CD4-positive, alpha-beta T cell treated with Interleukin-2 at 100 ng/mL for 4 hours (primary cell): Measurements from ENCODE around the gene RNF186.
"Not testable (repeated sequence)": the region's sequence is repeated elsewhere in the genome, so short reads cannot be mapped to it uniquely, and the experiment has no call there.

Source experiments
- DNase-seq: peaks from one replicate; pipeline ENCODE4 v3.0.0-alpha.2; 2020; ENCODE audit warnings: low spot score

RNF186 gene

DNA sequence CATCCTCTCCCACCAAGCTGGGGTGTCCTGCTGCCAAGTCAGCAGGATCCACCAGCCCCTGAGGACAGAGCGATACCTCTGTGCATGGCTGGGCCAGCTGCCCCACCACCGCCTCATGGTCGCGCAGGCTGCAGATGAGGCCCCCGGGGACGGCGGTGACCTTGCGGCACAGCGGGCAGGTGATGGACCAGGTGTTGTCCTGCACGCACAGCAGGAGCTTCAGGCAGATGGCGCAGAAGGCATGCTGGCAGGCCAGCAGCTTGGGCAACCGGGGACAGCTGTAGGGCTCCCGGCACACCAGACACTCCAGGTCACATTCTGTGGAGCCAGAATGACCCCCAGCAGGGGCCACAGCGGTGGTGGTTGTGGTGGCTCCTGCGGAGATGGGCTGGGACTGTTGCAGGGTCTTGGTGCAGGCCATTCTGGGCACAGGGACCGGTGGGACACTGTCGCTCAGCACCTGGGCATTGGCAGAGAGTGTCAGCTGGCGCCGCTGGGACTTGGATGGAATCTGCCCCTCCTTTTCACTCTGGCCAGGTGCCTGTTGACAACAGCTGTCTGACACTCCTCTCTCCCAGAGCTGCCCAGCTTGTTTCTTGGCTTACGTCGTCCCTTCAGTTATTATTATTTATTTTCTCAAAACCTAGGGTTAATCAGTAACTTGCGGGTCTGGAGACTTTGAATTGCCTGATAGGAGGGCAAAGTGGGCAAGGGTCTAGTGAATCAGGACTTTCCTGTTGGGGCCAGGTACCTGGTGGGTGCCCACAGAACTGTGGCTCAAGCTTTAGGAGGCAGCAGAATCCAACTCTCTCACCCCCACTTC lies at the start of gene RNF186:
RNF186 (minus strand) TSS at position 603 of the 823 bp plus-strand sequence; CDS start at position 421, 182 bp downstream.
- DNase-seq, result no peak

GRCh38 chr1:19864570-19865160 lies 49.6 kb upstream of the RNF186 start:
- no peak for DNase-seq

DNA sequence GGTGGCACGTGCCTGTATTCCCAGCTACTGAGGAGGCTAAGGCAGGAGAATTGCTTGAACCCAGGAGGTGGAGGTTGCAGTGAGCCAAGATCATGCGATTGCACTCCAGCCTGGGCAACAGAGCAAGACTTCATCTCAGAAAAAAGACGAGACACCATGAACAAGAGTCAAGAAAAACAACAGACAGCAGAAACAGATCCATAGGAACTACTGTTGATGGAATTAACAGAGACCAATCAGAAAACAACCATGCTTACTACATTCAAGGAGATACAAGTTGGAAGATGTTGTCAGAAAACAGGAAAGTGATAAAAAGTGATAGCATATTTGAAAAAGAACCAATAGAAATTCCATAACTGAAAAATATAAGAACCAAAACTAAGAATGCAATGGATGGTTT lies 47.9 kb upstream of the RNF186 start:
- DNase-seq, result no peak

- DNase-seq, result no peak
These were observed 46.9 kb upstream of the RNF186 start for GRCh38 chr1:19861842-19862530.

DNA sequence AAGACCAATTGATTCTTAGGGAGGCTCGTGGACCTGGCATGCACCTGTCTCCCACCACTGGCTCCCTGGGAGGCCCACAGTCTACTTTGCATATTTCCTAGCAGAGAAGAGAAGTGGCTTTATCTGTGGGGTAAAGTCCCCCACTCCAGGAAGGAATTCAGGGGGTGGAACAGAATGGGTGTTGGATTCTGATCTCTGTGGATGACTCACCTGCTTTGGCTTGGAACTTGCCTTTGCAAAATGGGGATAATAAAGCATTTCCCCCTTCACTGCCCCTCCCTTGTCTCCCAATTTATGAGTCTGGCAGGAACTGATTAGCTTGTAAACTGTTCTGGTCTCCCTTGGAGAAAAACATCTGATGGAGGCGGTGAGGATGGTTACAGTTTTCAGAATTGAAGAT lies 46.0 kb upstream of the RNF186 start:
- DNase-seq, result no peak

GRCh38 chr1:19860418-19860817 lies 45.3 kb upstream of the RNF186 start:
- DNase-seq, result no peak

DNA sequence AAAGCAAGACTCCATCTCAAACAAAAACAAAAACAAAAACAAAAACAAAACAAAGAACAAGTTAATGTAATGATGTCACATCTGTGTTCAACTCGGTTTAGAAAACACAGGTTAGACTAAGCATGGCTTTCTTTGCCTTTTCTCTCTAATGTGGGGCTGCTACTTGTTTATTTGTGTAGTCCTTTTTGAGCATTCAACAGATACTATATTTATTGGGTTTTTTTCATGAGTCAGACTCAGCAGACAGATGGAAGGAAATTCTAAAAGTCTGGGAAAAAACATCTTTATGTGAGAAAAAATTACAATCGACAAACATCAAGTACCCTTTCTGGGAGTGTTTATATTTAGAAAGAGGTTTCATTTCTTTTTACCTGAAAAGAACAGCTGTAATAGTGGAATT lies 44.8 kb upstream of the RNF186 start:
- no peak for DNase-seq

DNA sequence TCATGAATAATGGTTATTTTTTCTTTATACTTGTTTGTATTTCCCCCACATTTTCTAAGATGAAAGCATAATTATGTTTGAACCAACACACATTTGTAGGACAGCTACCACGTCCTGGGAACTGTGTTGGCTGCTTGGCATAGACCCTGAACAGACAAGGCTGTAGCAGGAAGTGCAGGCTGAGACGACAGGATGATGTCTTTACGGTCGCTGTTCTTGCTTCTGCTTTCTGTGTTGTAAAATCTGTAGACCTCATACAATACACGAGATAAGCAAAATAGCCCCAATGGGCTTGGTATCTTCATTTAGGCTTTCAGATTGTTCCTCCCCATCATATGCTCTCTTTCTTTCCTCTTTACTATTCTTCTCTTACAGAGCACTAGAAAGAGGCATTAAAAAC lies 43.8 kb upstream of the RNF186 start:
- no peak for DNase-seq

DNA sequence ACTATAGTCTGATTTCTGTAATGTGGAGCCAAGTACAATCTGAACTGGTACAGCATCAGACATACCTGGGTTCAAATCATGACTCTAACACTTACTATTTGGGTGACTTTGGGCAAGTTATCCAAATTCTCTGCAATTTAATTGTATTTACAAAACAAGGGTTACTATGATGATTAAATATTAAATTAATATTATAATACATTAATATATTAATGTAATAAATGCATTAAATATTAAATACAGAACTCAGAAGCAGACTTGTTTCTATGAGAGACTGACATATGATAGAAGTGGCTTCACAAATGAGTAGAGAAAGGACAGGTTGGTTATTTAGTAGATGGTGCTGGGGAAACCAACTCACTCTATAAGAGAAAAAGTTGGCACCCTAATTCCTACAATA lies 39.8 kb upstream of the RNF186 start:
- no peak for DNase-seq

DNA sequence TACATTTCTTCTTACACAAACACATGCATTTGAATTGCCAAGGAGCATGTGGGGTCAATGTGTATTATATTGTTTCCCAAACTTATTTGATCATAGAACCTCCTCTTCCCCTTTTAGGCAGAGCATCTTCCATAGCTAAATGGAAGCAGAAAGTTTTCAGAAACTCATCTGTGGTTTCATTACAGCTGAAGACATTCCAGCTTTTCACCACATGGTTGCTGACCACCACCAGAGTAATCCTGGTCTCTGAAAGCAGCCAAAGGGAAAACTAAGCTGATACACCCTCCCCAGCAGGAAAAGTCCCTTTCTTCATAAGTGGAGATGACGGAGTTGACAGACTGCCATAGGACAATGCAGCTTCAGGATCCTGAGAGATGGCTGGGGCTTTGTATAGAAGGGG lies 37.0 kb upstream of the RNF186 start:
- no peak for DNase-seq

DNA sequence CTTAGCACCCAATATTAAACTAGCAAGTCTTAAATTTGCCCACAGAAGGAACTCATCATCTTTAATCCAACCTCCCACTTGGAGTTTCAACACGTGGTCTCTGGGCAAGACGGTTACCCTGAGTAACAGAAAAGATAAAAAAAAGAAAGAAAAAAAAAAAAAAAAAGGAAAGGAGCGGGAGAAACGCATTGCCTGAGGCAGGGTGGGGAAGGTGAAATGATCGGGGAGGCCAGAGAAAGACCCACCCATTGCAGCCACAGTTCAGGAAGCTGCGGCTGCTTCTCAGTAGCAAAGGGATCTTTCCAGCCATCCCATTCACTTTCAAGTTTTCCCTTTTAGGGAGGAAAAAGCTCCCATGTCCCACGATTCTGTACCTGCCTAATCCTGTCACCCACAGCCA lies 35.1 kb upstream of the RNF186 start:
- no peak for DNase-seq

DNA sequence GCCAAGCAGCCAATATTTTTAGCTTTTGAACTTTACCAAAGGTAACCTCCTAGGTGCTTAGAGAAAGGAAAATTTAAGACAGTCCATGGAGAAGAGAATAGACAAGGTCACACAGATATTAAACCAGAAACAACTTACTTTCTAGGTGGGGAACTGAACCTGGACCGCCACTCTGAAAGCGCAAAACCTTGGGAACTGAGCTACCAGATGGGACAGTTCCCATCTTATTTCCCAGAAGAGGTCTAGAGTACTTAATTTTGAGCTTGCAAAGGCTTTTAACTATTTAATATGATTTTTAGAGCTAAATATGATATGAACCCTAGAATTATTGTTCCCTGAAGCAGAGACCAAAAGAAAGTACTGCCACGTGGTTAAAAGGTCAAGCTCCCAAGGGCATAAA lies 34.2 kb upstream of the RNF186 start:
- not testable (repeated sequence) for DNase-seq

- DNase-seq, result not testable (repeated sequence)
These were observed 32.3 kb upstream of the RNF186 start for GRCh38 chr1:19847334-19847733.

DNA sequence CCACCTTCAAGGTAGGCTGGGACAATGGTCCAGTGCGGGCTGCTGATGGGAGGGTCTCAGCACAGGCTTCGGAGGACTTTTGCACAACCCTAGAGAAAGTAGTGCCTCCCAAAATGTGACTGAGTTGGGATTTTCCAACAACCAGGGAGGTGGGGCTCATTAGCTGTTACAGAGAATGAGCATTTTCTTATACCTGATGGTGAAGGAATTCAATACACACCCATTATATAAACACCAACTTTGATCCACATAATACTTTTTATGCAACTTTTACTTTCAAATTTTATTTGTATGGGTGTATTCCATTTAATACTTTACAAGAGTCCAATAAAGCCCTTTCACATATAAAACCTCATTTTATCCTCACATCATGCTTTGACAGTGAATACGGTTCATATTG lies 31.3 kb upstream of the RNF186 start:
- DNase-seq, result no peak

GRCh38 chr1:19845555-19845954 lies 30.5 kb upstream of the RNF186 start:
- no peak for DNase-seq

DNA sequence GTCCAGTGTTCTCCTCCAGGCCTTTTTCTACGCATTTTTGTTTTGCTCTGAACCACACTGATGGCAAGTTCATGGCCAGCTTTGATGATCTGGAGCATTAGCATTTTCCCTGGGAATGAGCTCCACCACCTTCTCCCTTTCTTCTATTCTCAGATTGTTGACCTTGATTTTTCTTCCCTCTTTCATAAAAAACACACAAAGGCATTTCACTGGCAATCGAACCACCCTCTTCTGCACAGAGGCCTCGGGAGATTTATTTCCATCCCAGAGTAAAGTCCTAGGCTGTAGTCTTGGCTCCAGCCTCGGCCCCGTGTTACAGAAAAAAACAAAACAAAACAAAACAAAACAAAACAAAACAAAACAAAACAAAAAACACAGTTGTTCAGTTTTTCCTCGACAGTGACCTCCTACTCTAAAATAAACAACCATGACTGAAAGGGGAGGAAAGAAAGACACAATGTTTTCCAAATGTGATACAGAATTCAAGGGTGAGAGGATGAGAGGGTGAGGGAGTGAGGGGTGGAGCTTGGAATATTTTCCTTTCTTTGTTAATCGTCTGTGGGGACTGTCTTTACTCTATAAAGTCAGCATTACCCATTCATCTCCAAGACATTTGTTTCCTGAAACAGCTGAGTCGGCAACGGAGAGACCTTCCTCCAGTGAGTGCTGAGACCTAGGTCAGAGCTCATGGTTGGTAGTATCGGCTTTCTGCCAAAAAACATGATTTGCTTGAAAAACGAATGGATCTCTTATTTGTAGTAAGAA lies 29.8 kb upstream of the RNF186 start:
- no peak for DNase-seq

- no peak for DNase-seq
These were observed 25.1 kb upstream of the RNF186 start for GRCh38 chr1:19840228-19840627.

DNA sequence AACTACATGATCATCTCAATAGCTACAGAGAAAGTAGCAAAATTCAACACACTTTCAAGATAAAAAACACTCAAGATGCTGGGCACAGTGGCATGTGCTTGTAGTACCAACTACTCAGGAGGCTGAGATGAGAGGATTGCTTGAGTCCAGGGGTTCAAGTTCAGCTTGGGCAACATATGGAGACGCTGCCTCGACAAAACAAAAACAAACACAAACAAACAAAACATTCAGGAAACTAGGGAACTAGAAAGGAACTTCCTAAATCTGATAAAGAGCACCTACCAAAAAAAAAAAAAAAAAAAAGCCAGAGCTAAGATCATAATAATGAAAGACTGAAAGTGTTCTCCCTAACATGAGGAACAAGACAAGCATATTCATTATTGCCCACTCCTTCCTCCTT lies 22.8 kb upstream of the RNF186 start:
- no peak for DNase-seq

- DNase-seq, result no peak
These were observed 20.5 kb upstream of the RNF186 start for GRCh38 chr1:19835578-19835977.

DNA sequence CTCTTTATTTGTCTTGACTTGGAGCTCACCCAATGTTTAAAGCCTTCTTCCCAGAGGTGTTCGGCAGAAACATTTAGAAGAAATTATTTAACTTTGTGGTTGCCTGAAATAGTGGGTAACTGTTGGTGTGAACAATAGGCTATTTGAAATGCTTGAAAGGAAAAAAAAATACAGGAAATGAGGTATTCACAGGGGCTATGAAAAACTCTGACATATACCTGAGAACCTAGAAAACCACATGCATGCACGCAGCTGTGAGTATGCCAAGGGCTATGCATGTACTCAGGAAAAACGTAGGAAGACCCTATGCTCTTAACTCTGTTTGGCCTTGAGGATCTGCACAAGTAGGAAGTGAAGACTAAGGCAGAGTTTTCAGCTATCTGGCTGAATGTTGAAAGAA lies 16.4 kb upstream of the RNF186 start:
- DNase-seq, result no peak

DNA sequence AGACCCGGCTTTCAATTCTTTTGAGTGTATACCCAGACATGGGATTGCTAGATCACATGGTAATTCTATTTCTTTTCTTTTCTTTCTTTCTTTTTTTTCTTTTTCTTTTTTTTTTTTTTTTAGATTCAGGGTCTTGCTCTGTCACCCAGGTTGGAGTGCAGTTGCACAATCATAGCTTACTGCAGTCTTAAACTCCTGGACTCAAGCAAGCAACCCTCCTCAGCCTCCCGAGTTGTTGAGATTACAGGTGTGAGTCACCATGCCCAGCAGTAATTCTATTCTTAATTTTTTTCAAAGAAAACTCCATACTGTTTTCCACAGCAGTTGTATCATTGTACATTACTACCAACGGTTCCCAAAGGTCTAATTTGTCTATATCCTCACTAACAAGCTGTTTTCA lies 13.5 kb upstream of the RNF186 start:
- no peak for DNase-seq

GRCh38 chr1:19825298-19825697 lies 10.2 kb upstream of the RNF186 start:
- DNase-seq, result no peak

GRCh38 chr1:19824541-19824940 lies 9.5 kb upstream of the RNF186 start:
- no peak for DNase-seq
